ENCODE results near the gene SMIM17. TPM values are rescaled to one million over a fixed set of nuclear protein-coding genes. Genes with fewer than 3 reads are reported as not detected.

SMIM17 gene
- total and polyA plus RNA-seq, 2 of the 4 experiments (the other 2 are of a cell fraction) = not detected

GRCh38 chr19:56705939-56706338 is 63.0 kb downstream of the SMIM17 start:
- Histone ChIP-seq H3K79me1 (ENCODE audit: low read depth in 1 of 2, low read length in 2 of 2) (no peaks in the 10 kb centered on the region), H3K14ac (replicated peaks; ENCODE audit: low read depth, low read length) (no peak overlapping the region), H2AK9ac (replicated peaks; ENCODE audit: low read depth, low read length, poor library complexity) (no peak overlapping the region), H2BK15ac (ENCODE audit: low read depth, low read length) (no peak overlapping the region), H2BK5ac (ENCODE audit: low read depth, low read length, poor library complexity, severe bottlenecking) (no peak overlapping the region), H4K8ac (ENCODE audit: low read depth in 2 of 2, low read length in 2 of 2) (no peak overlapping the region), H4K5ac (ENCODE audit: low read depth, low read length) (no peak overlapping the region), H3K27ac (ENCODE audit: insufficient read depth, low read length) (no peak overlapping the region), H3K9ac (ENCODE audit: low read depth, low read length) (no peak overlapping the region), H3K23ac (ENCODE audit: low read depth, low read length) (no peak overlapping the region), H3K4me1 (ENCODE audit: control insufficient read depth, insufficient read depth, low read length) (no peaks in the 10 kb centered on the region), H3K18ac (ENCODE audit: low read depth, low read length) (no peak overlapping the region), H3K4me2 (ENCODE audit: low read depth, low read length) (no peak overlapping the region), H2BK20ac (ENCODE audit: low read depth, low read length) (no peak overlapping the region), H2AK5ac (ENCODE audit: low read depth, low read length) (no peak overlapping the region), H3K9me3 (ENCODE audit: control insufficient read depth, insufficient read depth, low read length) (peaks cover 16% of the 10 kb centered on the region), H4K91ac (ENCODE audit: insufficient read depth, low read depth, low read length) (no peak overlapping the region), H3K36me3 (ENCODE audit: control insufficient read depth, insufficient read depth, low read length) (no peaks in the 10 kb centered on the region), H4K20me1 (ENCODE audit: insufficient read depth, low read length) (no peaks in the 10 kb centered on the region), H3K4me3 (ENCODE audit: insufficient read depth, low read depth, low read length) (no peak overlapping the region), H3K9me1 (ENCODE audit: insufficient read depth, low read length) (no peaks in the 10 kb centered on the region), H3K4ac (ENCODE audit: low read depth, low read length) (no peak overlapping the region), H3K56ac (ENCODE audit: extremely low read depth, insufficient read depth, low read length) (no peak overlapping the region), H3K27me3 (ENCODE audit: control insufficient read depth, insufficient read depth, low read length) (no peaks in the 10 kb centered on the region), H2BK120ac (ENCODE audit: low read depth, low read length) (no peak overlapping the region), H2AFZ (replicated peaks; ENCODE audit: low read length, poor library complexity) (no peak overlapping the region)
- TF ChIP-seq FOS (IDR thresholded peaks at IDR 0.05; ENCODE audit: low read depth, low read length) (no peak), BHLHE40 (IDR thresholded peaks at IDR 0.05; ENCODE audit: low read depth, low read length) (no peak), POLR2A (IDR thresholded peaks at IDR 0.05; ENCODE audit: low read depth, low read length) (no peak), CEBPB (IDR thresholded peaks at IDR 0.05; ENCODE audit: low read depth, low read length) (no peak), USF2 (IDR thresholded peaks at IDR 0.05; ENCODE audit: low read depth, low read length) (no peak), MXI1 (IDR thresholded peaks at IDR 0.05; ENCODE audit: borderline replicate concordance, low read depth, low read length) (no peak), CTCF (conservative IDR thresholded peaks at IDR 0.05; ENCODE audit: low read depth, low read length) (no peak), MAFK (IDR thresholded peaks at IDR 0.05; ENCODE audit: low read depth, low read length) (no peak), NFE2L2 (IDR thresholded peaks at IDR 0.05; ENCODE audit: low read depth, low read length) (no peak), RFX5 (IDR thresholded peaks at IDR 0.05; ENCODE audit: low read depth, low read length) (no peak), RCOR1 (IDR thresholded peaks at IDR 0.05; ENCODE audit: insufficient replicate concordance, low read length) (no peak), CHD1 (IDR thresholded peaks at IDR 0.05; ENCODE audit: low read depth, low read length) (no peak), MAZ (IDR thresholded peaks at IDR 0.05; ENCODE audit: borderline replicate concordance, low read depth, low read length) (no peak), ELK1 (IDR thresholded peaks at IDR 0.05; ENCODE audit: borderline replicate concordance, low read depth, low read length) (no peak), SMC3 (IDR thresholded peaks at IDR 0.05; ENCODE audit: low read depth, low read length) (no peak), RAD21 (IDR thresholded peaks at IDR 0.05; ENCODE audit: low read length) (no peak)
- POLR2A ChIA-PET (ENCODE audit: unreplicated experiment) = no interaction called here
- CTCF ChIA-PET = no interaction called here
- no peak for ATAC-seq (ENCODE audit: low read depth)
- in situ Hi-C loops (cut with MboI; ENCODE audit: low sequenced_read_pairs) = no loop called here
- no peak for DNase-seq
- intact Hi-C loops (cut with micrococcal nuclease) = no loop called here
- WGBS, 2 experiments (ENCODE audit: extremely low coverage in 2 of 2, insufficient read length in 1 of 2) = no CpG with 5 or more reads among the region's 1 CpG
- BruUV-seq (replicated peaks) = no TSS peak
- dilution Hi-C loops (cut with HindIII; ENCODE audit: low sequenced_read_pairs, unreplicated experiment) = no loop called here

Measured in IMR-90 (cell line).